Uterus (tissue), 4 donors: ENCODE data around the gene NOL4L. TPM values are rescaled to one million over a fixed set of nuclear protein-coding genes. Genes with fewer than 3 reads are reported as not detected.

Experiments
- DNase-seq, 2 donors: peaks; one replicate each; pipeline ENCODE4 v3.0.0-alpha.2; 2019 to 2020
- H3K27ac ChIP-seq, 2 donors: fragments of 200-600 bp; sonication (generic); 1 replicate in 1 of 2; 2 replicates in 1 of 2; pipeline ENCODE4 v1.5.1; 2016 to 2018
- H3K27me3 ChIP-seq, 2 donors: fragments of 200-600 bp; sonication (generic); one replicate each; pipeline ENCODE4 v1.5.1; 2018 to 2019; ENCODE audit warnings: control low read depth in 1 of 2
- H3K36me3 ChIP-seq, 2 donors: fragments of 200-600 bp; sonication (generic); one replicate each; pipeline ENCODE4 v1.5.1; 2019; ENCODE audit warnings: control low read depth in 1 of 2
- H3K4me1 ChIP-seq, 2 donors: fragments of 200-600 bp; sonication (generic); one replicate each; pipeline ENCODE4 v1.5.1; 2018 to 2019; ENCODE audit warnings: control low read depth in 1 of 2
- H3K4me3 ChIP-seq, 2 donors: fragments of 200-600 bp; sonication (generic); 1 replicate in 1 of 2; 2 replicates in 1 of 2; pipeline ENCODE4 v1.5.1; 2018 to 2019; ENCODE audit warnings: mild to moderate bottlenecking in 1 of 2
- H3K9me3 ChIP-seq, 2 donors: fragments of 200-600 bp; sonication (generic); one replicate each; pipeline ENCODE4 v1.5.1; 2019; ENCODE audit warnings: control low read depth in 1 of 2
- POLR2A ChIP-seq, 2 donors: fragments of 450-650 bp; IDR thresholded peaks; one replicate each; pipeline ENCODE4 v1.6.1; 2016; ENCODE audit warnings: antibody characterized with exemption in 2 of 2, mild to moderate bottlenecking in 1 of 2, moderate library complexity in 1 of 2
- intact Hi-C: fragments of 100-400 bp; cut with DNase I; formaldehyde crosslinking; loops from one replicate; pipeline ENCODE4 v1.15.1; 2023; ENCODE audit warnings: low total_unique reads
- total RNA-seq, 4 donors: library from RNA; depleted of rRNA in 3 of 4; stranded (reverse); fragments of >200 nt in 3 of 4; gene quantifications; one replicate each; pipeline versions ENCODE4 v1.1.0 to v1.2.4, GENCODE V29; 2014 to 2023
- TF ChIP-seq, protein P1 (sequence below), 4 experiments: fragments of 200-600 bp in 2 of 4; fragments of 450-650 bp in 2 of 4; sonication (generic) in 2 of 4; IDR thresholded peaks; one replicate each; pipeline ENCODE4 v1.5.1; 2016 to 2019; ENCODE audit warnings: antibody characterized with exemption in 4 of 4, mild to moderate bottlenecking in 2 of 4, moderate library complexity in 1 of 4
- donor health status: DM: yes; HTN: yes; CAD: no.

NOL4L gene
- total RNA-seq, 4 donors from 2014 or later, result 6.2 to 31.1 (median 9.6) TPM

DNA sequence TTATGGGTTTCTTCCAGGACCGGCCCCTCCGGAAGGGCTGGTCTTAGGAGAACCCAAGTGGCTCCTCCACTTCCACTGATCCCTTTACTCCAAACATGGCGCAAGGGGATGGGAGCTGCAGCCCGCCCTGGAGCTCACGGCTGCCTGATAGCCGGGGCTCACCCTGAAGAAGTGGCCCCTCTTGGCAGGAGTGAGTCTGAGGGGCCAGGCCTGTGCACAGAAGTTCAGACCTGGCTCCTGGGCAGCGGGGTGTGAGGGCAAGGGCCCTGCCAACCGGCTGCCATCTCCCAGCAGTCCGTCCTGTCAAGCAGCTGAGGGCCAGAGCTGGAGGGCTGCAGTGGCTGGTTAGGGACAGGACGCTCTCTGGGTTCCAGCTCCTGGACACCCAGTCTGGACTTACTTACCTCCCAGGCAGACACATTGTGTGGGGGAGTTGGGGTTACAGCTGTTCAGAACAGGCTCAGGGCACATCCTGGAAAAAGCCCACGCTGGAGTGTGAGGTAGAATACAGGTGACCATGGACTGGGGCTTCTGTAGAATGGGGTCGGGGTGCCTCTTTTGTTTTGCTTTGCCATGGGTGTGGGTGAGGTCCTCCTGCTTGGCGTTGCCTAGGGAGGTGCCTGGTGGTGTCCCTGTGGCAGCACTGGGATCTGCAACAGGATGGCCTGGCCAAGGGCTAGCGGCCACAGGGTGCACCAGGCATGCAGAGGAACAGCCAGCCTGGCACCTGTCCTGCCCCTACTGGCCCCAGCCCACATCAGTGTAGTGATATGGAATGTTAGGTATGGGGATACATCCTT lies 138.6 kb downstream of the NOL4L start:
- Histone ChIP-seq H3K36me3 (no peaks in the 10 kb centered on the region), H3K27ac (no peak overlapping the region), H3K4me1 (peaks cover 0 to 4% of the 10 kb centered on the region in 2 donors), H3K9me3 (no peaks in the 10 kb centered on the region), H3K4me3 (no peak overlapping the region), H3K27me3 (no peaks in the 10 kb centered on the region)
- DNase-seq, result no peak
- no peak for TF ChIP-seq POLR2A (IDR thresholded peaks at IDR 0.05)
- TF ChIP-seq, protein P1, sequence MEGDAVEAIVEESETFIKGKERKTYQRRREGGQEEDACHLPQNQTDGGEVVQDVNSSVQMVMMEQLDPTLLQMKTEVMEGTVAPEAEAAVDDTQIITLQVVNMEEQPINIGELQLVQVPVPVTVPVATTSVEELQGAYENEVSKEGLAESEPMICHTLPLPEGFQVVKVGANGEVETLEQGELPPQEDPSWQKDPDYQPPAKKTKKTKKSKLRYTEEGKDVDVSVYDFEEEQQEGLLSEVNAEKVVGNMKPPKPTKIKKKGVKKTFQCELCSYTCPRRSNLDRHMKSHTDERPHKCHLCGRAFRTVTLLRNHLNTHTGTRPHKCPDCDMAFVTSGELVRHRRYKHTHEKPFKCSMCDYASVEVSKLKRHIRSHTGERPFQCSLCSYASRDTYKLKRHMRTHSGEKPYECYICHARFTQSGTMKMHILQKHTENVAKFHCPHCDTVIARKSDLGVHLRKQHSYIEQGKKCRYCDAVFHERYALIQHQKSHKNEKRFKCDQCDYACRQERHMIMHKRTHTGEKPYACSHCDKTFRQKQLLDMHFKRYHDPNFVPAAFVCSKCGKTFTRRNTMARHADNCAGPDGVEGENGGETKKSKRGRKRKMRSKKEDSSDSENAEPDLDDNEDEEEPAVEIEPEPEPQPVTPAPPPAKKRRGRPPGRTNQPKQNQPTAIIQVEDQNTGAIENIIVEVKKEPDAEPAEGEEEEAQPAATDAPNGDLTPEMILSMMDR (IDR thresholded peaks at IDR 0.05), result no peak
- intact Hi-C loops, result no loop called here

GRCh38 chr20:32445539-32446273 lies 139.4 kb downstream of the NOL4L start:
- no peaks in the 10 kb centered on the region for H3K36me3 ChIP-seq
- no peaks in the 10 kb centered on the region for H3K9me3 ChIP-seq
- peaks cover 0 to 4% of the 10 kb centered on the region in 2 donors for H3K4me1 ChIP-seq
- no peak for DNase-seq
- intact Hi-C loops, result no loop called here
- no peaks in the 10 kb centered on the region for H3K27me3 ChIP-seq
- TF ChIP-seq POLR2A (IDR thresholded peaks at IDR 0.05), result no peak
- TF ChIP-seq, protein P1 (IDR thresholded peaks at IDR 0.05), result no peak
- no peak overlapping the region for H3K27ac ChIP-seq
- H3K4me3 ChIP-seq, result no peak overlapping the region

DNA sequence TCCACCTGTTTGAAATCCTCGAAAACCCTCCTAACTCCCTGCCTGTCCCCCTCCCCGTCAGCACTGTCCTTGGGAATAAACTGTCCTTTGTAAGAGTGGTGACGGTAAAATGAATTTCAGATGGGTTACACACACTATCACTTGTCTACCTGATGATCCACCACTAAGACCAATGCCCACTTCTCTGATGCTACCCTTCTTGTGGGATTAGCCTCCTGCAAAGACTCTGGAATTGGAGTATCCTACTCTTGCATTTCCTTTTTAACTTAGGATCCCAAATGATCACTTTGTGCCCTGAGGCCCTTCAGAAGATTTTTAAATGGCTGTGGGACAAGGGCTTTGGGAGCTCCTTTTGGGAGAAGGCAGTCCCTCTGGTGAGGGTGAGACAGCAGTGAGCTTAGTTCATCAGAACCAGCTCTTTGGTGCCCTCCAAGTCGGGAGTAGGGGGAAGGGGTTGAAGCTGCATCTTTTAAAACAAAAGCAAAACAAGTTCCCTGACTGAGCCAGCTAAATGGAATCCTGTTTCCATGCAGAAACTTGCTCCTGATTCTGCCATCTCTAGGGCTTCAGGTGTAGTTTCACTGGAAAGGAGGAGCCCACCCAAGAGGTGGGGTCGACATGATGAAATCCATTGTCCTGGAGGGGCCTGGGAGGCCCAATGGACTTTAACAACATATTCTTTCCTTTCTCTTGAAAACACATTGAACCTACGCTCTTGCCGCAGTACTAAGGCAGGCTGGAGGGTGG lies 140.5 kb downstream of the NOL4L start:
- H3K4me1 ChIP-seq, result peaks cover 0 to 4% of the 10 kb centered on the region in 2 donors
- H3K27me3 ChIP-seq, result no peaks in the 10 kb centered on the region
- DNase-seq, result peak in 1 of 2 donors; percentile 4
- intact Hi-C loops, result no loop called here
- no peaks in the 10 kb centered on the region for H3K36me3 ChIP-seq
- no peaks in the 10 kb centered on the region for H3K9me3 ChIP-seq
- no peak overlapping the region for H3K4me3 ChIP-seq
- TF ChIP-seq, protein P1 (IDR thresholded peaks at IDR 0.05), result no peak
- TF ChIP-seq POLR2A (IDR thresholded peaks at IDR 0.05), result no peak
- H3K27ac ChIP-seq, result no peak overlapping the region

- Histone ChIP-seq H3K4me3 (no peak overlapping the region), H3K27me3 (no peaks in the 10 kb centered on the region), H3K36me3 (no peaks in the 10 kb centered on the region), H3K9me3 (no peaks in the 10 kb centered on the region), H3K4me1 (no peaks in the 10 kb centered on the region), H3K27ac (no peak overlapping the region)
- intact Hi-C loops, result no loop called here
- TF ChIP-seq, protein P1 (IDR thresholded peaks at IDR 0.05), result no peak
- no peak for TF ChIP-seq POLR2A (IDR thresholded peaks at IDR 0.05)
- no peak for DNase-seq
Measured at GRCh38 chr20:32443386-32443974, 141.7 kb downstream of the NOL4L start.
